ENCODE measurements around the gene RIMBP2.

DNA sequence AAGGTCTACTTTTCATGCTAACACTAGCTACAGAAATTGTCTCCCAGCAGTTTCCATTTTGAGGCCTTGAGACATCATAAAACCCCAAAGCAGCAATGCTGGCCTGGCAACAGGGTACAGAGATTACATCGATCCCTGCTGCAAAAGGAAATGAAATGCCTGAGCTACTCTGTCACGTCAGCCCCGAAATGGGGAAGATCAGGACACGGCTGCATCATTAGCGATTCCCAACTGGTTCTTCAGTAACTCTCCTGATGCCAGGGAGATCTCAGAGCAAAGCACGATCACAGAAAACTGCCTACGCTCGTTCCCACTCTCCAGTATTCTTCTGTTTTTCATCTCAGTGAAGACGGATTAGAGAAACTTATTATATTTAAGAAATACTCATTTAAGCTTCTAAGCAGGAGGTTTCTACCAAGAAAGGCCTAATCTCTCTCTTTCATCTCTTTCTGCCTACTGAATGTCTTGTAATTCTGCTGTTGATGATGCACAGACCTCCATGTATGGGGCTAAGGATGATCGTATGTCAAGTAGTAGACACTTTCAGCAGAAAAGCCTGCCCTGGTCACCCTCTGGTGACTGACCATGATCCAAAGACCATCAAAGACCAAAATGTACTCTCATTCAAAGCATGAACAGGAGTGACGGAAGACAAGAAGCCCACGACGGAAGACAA lies 168.5 kb downstream of the RIMBP2 start:
- TF ChIP-seq, protein P1, sequence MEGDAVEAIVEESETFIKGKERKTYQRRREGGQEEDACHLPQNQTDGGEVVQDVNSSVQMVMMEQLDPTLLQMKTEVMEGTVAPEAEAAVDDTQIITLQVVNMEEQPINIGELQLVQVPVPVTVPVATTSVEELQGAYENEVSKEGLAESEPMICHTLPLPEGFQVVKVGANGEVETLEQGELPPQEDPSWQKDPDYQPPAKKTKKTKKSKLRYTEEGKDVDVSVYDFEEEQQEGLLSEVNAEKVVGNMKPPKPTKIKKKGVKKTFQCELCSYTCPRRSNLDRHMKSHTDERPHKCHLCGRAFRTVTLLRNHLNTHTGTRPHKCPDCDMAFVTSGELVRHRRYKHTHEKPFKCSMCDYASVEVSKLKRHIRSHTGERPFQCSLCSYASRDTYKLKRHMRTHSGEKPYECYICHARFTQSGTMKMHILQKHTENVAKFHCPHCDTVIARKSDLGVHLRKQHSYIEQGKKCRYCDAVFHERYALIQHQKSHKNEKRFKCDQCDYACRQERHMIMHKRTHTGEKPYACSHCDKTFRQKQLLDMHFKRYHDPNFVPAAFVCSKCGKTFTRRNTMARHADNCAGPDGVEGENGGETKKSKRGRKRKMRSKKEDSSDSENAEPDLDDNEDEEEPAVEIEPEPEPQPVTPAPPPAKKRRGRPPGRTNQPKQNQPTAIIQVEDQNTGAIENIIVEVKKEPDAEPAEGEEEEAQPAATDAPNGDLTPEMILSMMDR (IDR thresholded peaks at IDR 0.05): no peak
- TF ChIP-seq POLR2A (IDR thresholded peaks at IDR 0.05; ENCODE audit: low read depth) (no peak), POLR2AphosphoS5 (IDR thresholded peaks at IDR 0.05) (no peak), EP300 (IDR thresholded peaks at IDR 0.05) (no peak)
